Measurements from ENCODE around the gene TMEM250. TPM values are rescaled to one million over a fixed set of nuclear protein-coding genes. Genes with fewer than 3 reads are reported as not detected.
A peak's percentile ranks its signal among the peaks of the same experiment; 100 is the strongest.

Gene TMEM250
- total RNA-seq, 2 experiments from 2014 or later, result 27.2 to 28.7 TPM

GRCh38 chr9:136114610-136115009, 4.1 kb downstream of the TMEM250 start:
- Mint-ChIP-seq H3K4me1 (peaks cover 37% of the 10 kb centered on the region), H3K4me3 (no peak overlapping the region), H3K27me3 (no peaks in the 10 kb centered on the region), H3K36me3 (peaks cover 8% of the 10 kb centered on the region), H3K27ac (peak overlapping the region; percentile 51), H3K9me3 (no peaks in the 10 kb centered on the region)
- DNase-seq, result no peak

- no peaks in the 10 kb centered on the region for H3K9me3 Mint-ChIP-seq
- H3K4me3 Mint-ChIP-seq, result peak overlapping the region; percentile 12
- no peaks in the 10 kb centered on the region for H3K27me3 Mint-ChIP-seq
- H3K4me1 Mint-ChIP-seq, result peaks cover 41% of the 10 kb centered on the region
- no peak for DNase-seq
- H3K27ac Mint-ChIP-seq, result peak overlapping the region; percentile 92
- peaks cover 8% of the 10 kb centered on the region for H3K36me3 Mint-ChIP-seq
Measured at GRCh38 chr9:136112541-136112940, 6.1 kb downstream of the TMEM250 start.

- Mint-ChIP-seq H3K4me1 (peaks cover 47% of the 10 kb centered on the region), H3K27me3 (no peaks in the 10 kb centered on the region), H3K9me3 (no peaks in the 10 kb centered on the region), H3K27ac (peak overlapping the region; percentile 92), H3K36me3 (peaks cover 8% of the 10 kb centered on the region), H3K4me3 (peak overlapping the region; percentile 12)
- DNase-seq, result no peak
Measured at GRCh38 chr9:136111910-136112309, 6.8 kb downstream of the TMEM250 start.

GRCh38 chr9:136111190-136111589, 7.5 kb downstream of the TMEM250 start:
- peaks cover 8% of the 10 kb centered on the region for H3K36me3 Mint-ChIP-seq
- no peaks in the 10 kb centered on the region for H3K27me3 Mint-ChIP-seq
- no peaks in the 10 kb centered on the region for H3K9me3 Mint-ChIP-seq
- no peak for DNase-seq
- peak overlapping the region; percentile 87 for H3K4me3 Mint-ChIP-seq
- peaks cover 52% of the 10 kb centered on the region for H3K4me1 Mint-ChIP-seq
- H3K27ac Mint-ChIP-seq, result peak overlapping the region; percentile 92

- H3K36me3 Mint-ChIP-seq, result peaks cover 8% of the 10 kb centered on the region
- H3K27ac Mint-ChIP-seq, result peak overlapping the region; percentile 88
- no peaks in the 10 kb centered on the region for H3K9me3 Mint-ChIP-seq
- peak overlapping the region; percentile 87 for H3K4me3 Mint-ChIP-seq
- no peaks in the 10 kb centered on the region for H3K27me3 Mint-ChIP-seq
- peaks cover 55% of the 10 kb centered on the region for H3K4me1 Mint-ChIP-seq
- DNase-seq, result peak; percentile 53
Measured at GRCh38 chr9:136110082-136111061, 8.3 kb downstream of the TMEM250 start.

- no peaks in the 10 kb centered on the region for H3K27me3 Mint-ChIP-seq
- peak overlapping the region; percentile 87 for H3K4me3 Mint-ChIP-seq
- DNase-seq, result peak; percentile 97
- H3K9me3 Mint-ChIP-seq, result no peaks in the 10 kb centered on the region
- H3K36me3 Mint-ChIP-seq, result peaks cover 8% of the 10 kb centered on the region
- H3K27ac Mint-ChIP-seq, result peak overlapping the region; percentile 88
- peaks cover 52% of the 10 kb centered on the region for H3K4me1 Mint-ChIP-seq
Measured at GRCh38 chr9:136109351-136110081, 9.2 kb downstream of the TMEM250 start.

- H3K4me1 Mint-ChIP-seq, result peaks cover 48% of the 10 kb centered on the region
- no peak for DNase-seq
Measured at GRCh38 chr9:136108648-136109266, 9.9 kb downstream of the TMEM250 start.

GRCh38 chr9:136107953-136108647, 10.6 kb downstream of the TMEM250 start:
- Mint-ChIP-seq H3K4me3 (peak overlapping the region; percentile 85), H3K4me1 (peaks cover 42% of the 10 kb centered on the region), H3K27me3 (no peaks in the 10 kb centered on the region), H3K9me3 (no peaks in the 10 kb centered on the region), H3K27ac (peak overlapping the region; percentile 89), H3K36me3 (peaks cover 3% of the 10 kb centered on the region)
- DNase-seq, result no peak

More at GRCh38 chr9:136108648-136109266, 9.9 kb downstream of the TMEM250 start:
- Mint-ChIP-seq H3K27ac (peak overlapping the region; percentile 84), H3K27me3 (no peaks in the 10 kb centered on the region), H3K4me3 (peak overlapping the region; percentile 85), H3K9me3 (no peaks in the 10 kb centered on the region), H3K36me3 (peaks cover 7% of the 10 kb centered on the region)

GRCh38 chr9:136107155-136107952, 11.3 kb downstream of the TMEM250 start:
- H3K9me3 Mint-ChIP-seq, result no peaks in the 10 kb centered on the region
- peak; percentile 69 for DNase-seq
- no peaks in the 10 kb centered on the region for H3K27me3 Mint-ChIP-seq
- H3K27ac Mint-ChIP-seq, result peak overlapping the region; percentile 89
- peaks cover 3% of the 10 kb centered on the region for H3K36me3 Mint-ChIP-seq
- H3K4me1 Mint-ChIP-seq, result peaks cover 37% of the 10 kb centered on the region
- peak overlapping the region; percentile 79 for H3K4me3 Mint-ChIP-seq

- H3K4me1 Mint-ChIP-seq, result peaks cover 23% of the 10 kb centered on the region
- peak overlapping the region; percentile 43 for H3K4me3 Mint-ChIP-seq
- DNase-seq, result no peak
- no peak overlapping the region for H3K27ac Mint-ChIP-seq
- H3K27me3 Mint-ChIP-seq, result no peaks in the 10 kb centered on the region
- no peaks in the 10 kb centered on the region for H3K36me3 Mint-ChIP-seq
- no peaks in the 10 kb centered on the region for H3K9me3 Mint-ChIP-seq
Measured at GRCh38 chr9:136105398-136106135, 13.1 kb downstream of the TMEM250 start.

- Mint-ChIP-seq H3K27ac (no peak overlapping the region), H3K9me3 (no peaks in the 10 kb centered on the region), H3K4me3 (no peak overlapping the region), H3K27me3 (no peaks in the 10 kb centered on the region), H3K4me1 (peaks cover 17% of the 10 kb centered on the region), H3K36me3 (no peaks in the 10 kb centered on the region)
- no peak for DNase-seq
Measured at GRCh38 chr9:136104916-136105315, 13.8 kb downstream of the TMEM250 start.

GRCh38 chr9:136104488-136104800, 14.2 kb downstream of the TMEM250 start:
- no peaks in the 10 kb centered on the region for H3K9me3 Mint-ChIP-seq
- H3K27me3 Mint-ChIP-seq, result no peaks in the 10 kb centered on the region
- no peak overlapping the region for H3K27ac Mint-ChIP-seq
- H3K4me3 Mint-ChIP-seq, result no peak overlapping the region
- no peak for DNase-seq
- H3K36me3 Mint-ChIP-seq, result no peaks in the 10 kb centered on the region
- peaks cover 17% of the 10 kb centered on the region for H3K4me1 Mint-ChIP-seq

- no peak for DNase-seq
- peaks cover 22% of the 10 kb centered on the region for H3K4me1 Mint-ChIP-seq
- no peak overlapping the region for H3K4me3 Mint-ChIP-seq
- no peaks in the 10 kb centered on the region for H3K9me3 Mint-ChIP-seq
- H3K36me3 Mint-ChIP-seq, result no peaks in the 10 kb centered on the region
- no peak overlapping the region for H3K27ac Mint-ChIP-seq
- H3K27me3 Mint-ChIP-seq, result no peaks in the 10 kb centered on the region
Measured at GRCh38 chr9:136103651-136104487, 14.8 kb downstream of the TMEM250 start.
